Cardiac fibroblast (primary cell): Measurements from ENCODE around the gene UNC79.

Source experiments
- DNase-seq, 2 donors: peaks; one replicate each; pipeline versions ENCODE4 v3.0.0 to v3.0.0-alpha.2; 2010; ENCODE audit warnings: low read depth in 2 of 2
- H3K4me3 ChIP-seq, 2 donors: replicated peaks in 1 of 2; 1 replicate in 1 of 2; 2 replicates in 1 of 2; pipeline ENCODE4 v1.5.1; 2011; ENCODE audit warnings: low read depth in 2 of 2, low read length in 2 of 2, mild to moderate bottlenecking in 2 of 2, moderate library complexity in 1 of 2
- CTCF ChIP-seq: IDR thresholded peaks from one replicate; pipeline ENCODE4 v1.5.1; 2011; ENCODE audit warnings: low read depth, mild to moderate bottlenecking, low read length, inconsistent platforms

Gene UNC79

GRCh38 chr14:93665169-93665568, 234.4 kb downstream of the UNC79 start:
- no peak for TF ChIP-seq CTCF
- no peak for DNase-seq
- H3K4me3 ChIP-seq: no peak overlapping the region

- no peak for DNase-seq
- H3K4me3 ChIP-seq: no peak overlapping the region
- no peak for TF ChIP-seq CTCF
Observed at GRCh38 chr14:93669632-93670031, 238.9 kb downstream of the UNC79 start.

GRCh38 chr14:93674343-93674742, 243.6 kb downstream of the UNC79 start:
- no peak for TF ChIP-seq CTCF
- DNase-seq: no peak
- no peak overlapping the region for H3K4me3 ChIP-seq

GRCh38 chr14:93675651-93676050, 244.9 kb downstream of the UNC79 start:
- no peak for DNase-seq
- no peak overlapping the region for H3K4me3 ChIP-seq
- no peak for TF ChIP-seq CTCF

DNA sequence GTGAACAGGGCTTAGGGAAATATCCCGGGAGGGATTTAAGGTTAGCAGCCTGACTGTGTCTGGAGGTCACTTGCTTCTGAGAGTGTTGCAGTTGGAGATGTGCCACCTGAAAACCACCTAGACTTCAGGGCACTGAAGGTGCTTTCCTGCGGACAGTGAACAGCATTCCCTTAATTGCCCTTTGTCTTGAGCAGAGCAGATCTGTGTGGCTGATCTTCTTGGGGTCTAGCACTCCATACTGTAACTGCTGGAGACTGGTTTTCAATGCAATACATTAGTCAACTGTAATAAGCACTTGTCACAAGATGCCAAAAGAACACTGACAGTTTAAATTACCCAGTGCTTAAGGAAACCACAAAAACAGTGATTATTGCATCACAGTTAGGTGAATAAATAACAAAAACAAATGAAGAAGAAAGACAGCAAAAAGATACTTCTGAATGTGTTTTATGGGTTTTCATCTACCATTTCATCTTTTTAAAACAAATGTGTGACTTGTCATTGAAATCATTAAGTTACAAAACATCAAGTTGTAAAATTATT, 245.7 kb downstream of the UNC79 start:
- no peak for TF ChIP-seq CTCF
- no peak for DNase-seq
- H3K4me3 ChIP-seq: no peak overlapping the region

GRCh38 chr14:93682459-93682858, 251.7 kb downstream of the UNC79 start:
- H3K4me3 ChIP-seq: no peak overlapping the region
- TF ChIP-seq CTCF: no peak
- DNase-seq: no peak

DNA sequence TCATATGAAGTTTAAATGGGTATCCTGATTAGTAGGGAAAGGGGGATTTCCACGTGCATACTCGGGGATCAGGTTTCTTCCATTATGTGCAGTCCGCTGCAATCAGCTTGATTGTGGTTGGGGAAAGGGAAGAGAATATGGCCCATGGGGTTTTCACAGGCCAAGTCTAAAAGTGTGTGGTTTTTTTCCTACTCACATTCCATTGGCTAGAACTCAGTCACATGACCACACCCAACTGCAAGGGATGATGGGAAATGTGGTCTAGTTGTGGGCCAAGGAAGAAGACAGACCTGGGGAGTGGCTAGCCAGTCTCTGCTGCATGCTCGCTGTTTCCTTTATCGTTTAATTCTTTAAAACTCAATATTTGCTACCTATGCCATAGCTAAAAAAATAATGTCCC, 252.5 kb downstream of the UNC79 start:
- H3K4me3 ChIP-seq: no peak overlapping the region
- no peak for TF ChIP-seq CTCF
- DNase-seq: peak in 1 of 2 donors; percentile 0
